Liver (tissue), 9 donors: ENCODE data around the gene SOWAHC. TPM values are rescaled to one million over a fixed set of nuclear protein-coding genes. Genes with fewer than 3 reads are reported as not detected.

Experiments
- DNase-seq: peaks from one replicate; pipeline ENCODE4 v3.0.0-alpha.2; 2017; ENCODE audit warnings: low spot score
- H3K27ac ChIP-seq, 2 donors: one replicate each; pipeline ENCODE4 v1.7.0; 2013; ENCODE audit warnings: inconsistent platforms in 2 of 2, low read length in 2 of 2, control low read depth in 1 of 2, low read depth in 1 of 2, mild to moderate bottlenecking in 1 of 2
- H3K27me3 ChIP-seq, 4 donors: one replicate each; pipeline versions ENCODE4 v1.6.1 to v1.7.0; 2013; ENCODE audit warnings: low read length in 3 of 4, inconsistent platforms in 1 of 4, mild to moderate bottlenecking in 1 of 4, moderate library complexity in 1 of 4; ENCODE audit not compliant: control insufficient read depth in 4 of 4, insufficient read depth in 4 of 4
- H3K36me3 ChIP-seq, 4 donors: one replicate each; pipeline versions ENCODE4 v1.6.1 to v1.7.0; 2013; ENCODE audit warnings: low read length in 3 of 4, mild to moderate bottlenecking in 3 of 4, low read depth in 1 of 4, moderate library complexity in 1 of 4; ENCODE audit not compliant: control insufficient read depth in 4 of 4, insufficient read depth in 3 of 4
- H3K4me1 ChIP-seq, 4 donors: one replicate each; pipeline versions ENCODE4 v1.6.1 to v1.7.0; 2013; ENCODE audit warnings: low read length in 3 of 4, mild to moderate bottlenecking in 3 of 4, moderate library complexity in 1 of 4; ENCODE audit not compliant: control insufficient read depth in 4 of 4, insufficient read depth in 4 of 4
- H3K4me3 ChIP-seq, 3 donors: one replicate each; pipeline versions ENCODE4 v1.6.1 to v1.7.0; 2013; ENCODE audit warnings: low read length in 3 of 3, control low read depth in 1 of 3, low read depth in 1 of 3, mild to moderate bottlenecking in 1 of 3
- H3K9ac ChIP-seq, 2 donors: one replicate each; pipeline ENCODE4 v1.7.0; 2013; ENCODE audit warnings: low read length in 2 of 2, mild to moderate bottlenecking in 2 of 2, moderate library complexity in 2 of 2, control low read depth in 1 of 2, low read depth in 1 of 2
- H3K9me3 ChIP-seq, 4 donors: one replicate each; pipeline versions ENCODE4 v1.6.1 to v1.7.0; 2013; ENCODE audit warnings: low read length in 3 of 4; ENCODE audit not compliant: control insufficient read depth in 4 of 4
- ATF3 ChIP-seq: IDR thresholded peaks from 2 replicates; pipeline ENCODE4 v1.6.1; 2016; ENCODE audit warnings: antibody characterized with exemption
- CTCF ChIP-seq: fragments of 150-350 bp; IDR thresholded peaks from 2 replicates; pipeline ENCODE4 v1.5.1; 2017; ENCODE audit warnings: improper control_type of control experiment, low read depth, low read length; ENCODE audit not compliant: missing input control
- EGR1 ChIP-seq, 2 donors: IDR thresholded peaks; 2 replicates each; pipeline ENCODE4 v1.6.1; 2016 to 2018; ENCODE audit warnings: antibody characterized with exemption in 2 of 2, low read depth in 2 of 2
- FOXA1 ChIP-seq: IDR thresholded peaks from 2 replicates; pipeline ENCODE4 v1.6.1; 2016; ENCODE audit warnings: antibody characterized with exemption
- FOXA2 ChIP-seq: IDR thresholded peaks from 2 replicates; pipeline ENCODE4 v1.6.1; 2016; ENCODE audit warnings: antibody characterized with exemption
- GABPA ChIP-seq, 2 donors: IDR thresholded peaks in 1 of 2; conservative IDR thresholded peaks in 1 of 2; 2 replicates each; pipeline ENCODE4 v1.6.1; 2016; ENCODE audit warnings: antibody characterized with exemption in 2 of 2, mild to moderate bottlenecking in 1 of 2, moderate library complexity in 1 of 2
- HNF4G ChIP-seq: IDR thresholded peaks from 2 replicates; pipeline ENCODE4 v1.6.1; 2016; ENCODE audit warnings: antibody characterized with exemption
- JUND ChIP-seq, 2 donors: IDR thresholded peaks; 2 replicates each; pipeline ENCODE4 v1.6.1; 2016; ENCODE audit warnings: antibody characterized with exemption in 2 of 2
- MAX ChIP-seq: IDR thresholded peaks from 2 replicates; pipeline ENCODE4 v1.6.1; 2016; ENCODE audit warnings: antibody characterized with exemption
- NR2F2 ChIP-seq: IDR thresholded peaks from 2 replicates; pipeline ENCODE4 v1.6.1; 2016; ENCODE audit warnings: antibody characterized with exemption
- RAD21 ChIP-seq, 2 donors: IDR thresholded peaks; 2 replicates each; pipeline ENCODE4 v1.6.1; 2016; ENCODE audit warnings: antibody characterized with exemption in 2 of 2, mild to moderate bottlenecking in 2 of 2
- REST ChIP-seq: IDR thresholded peaks from 2 replicates; pipeline ENCODE4 v1.6.1; 2016; ENCODE audit warnings: antibody characterized with exemption, mild to moderate bottlenecking
- RXRA ChIP-seq, 2 donors: IDR thresholded peaks; 2 replicates each; pipeline ENCODE4 v1.6.1; 2017 to 2018; ENCODE audit warnings: antibody characterized with exemption in 2 of 2, mild to moderate bottlenecking in 1 of 2
- SP1 ChIP-seq: IDR thresholded peaks from 2 replicates; pipeline ENCODE4 v1.6.1; 2018; ENCODE audit warnings: antibody characterized with exemption, mild to moderate bottlenecking
- TAF1 ChIP-seq: conservative IDR thresholded peaks from 2 replicates; pipeline ENCODE4 v1.6.1; 2016; ENCODE audit warnings: antibody characterized with exemption, mild to moderate bottlenecking
- YY1 ChIP-seq: IDR thresholded peaks from 2 replicates; pipeline ENCODE4 v1.6.1; 2016; ENCODE audit warnings: antibody characterized with exemption, mild to moderate bottlenecking
- WGBS: extraction: QIAGEN DNeasy Blood & Tissue Kit; methylation state at CpG from one replicate; pipeline ENCODE4 v1.1.7; 2013; 5-methylcytosine and 5-hydroxymethylcytosine counted together
- polyA plus RNA-seq, 2 donors: library from polyadenylated mRNA; stranded (reverse) in 1 of 2; unstranded in 1 of 2; fragments of 200-250 nt in 1 of 2; fragments of >200 nt in 1 of 2; fragmentation: Nextera tagmentation in 1 of 2; extraction: Ambion mirVana in 1 of 2; gene quantifications; one replicate each; pipeline versions ENCODE4 v1.2.1 to v1.2.3, GENCODE V29; 2013 to 2015
- total RNA-seq, 2 donors: library from RNA; depleted of rRNA; stranded (reverse); fragments of >200 nt; gene quantifications; one replicate each; pipeline ENCODE4 v1.2.3, GENCODE V29; 2014
- donor health status: healthy.
- donor health status: healthy.
- donor health status: healthy.
- donor health status: healthy.
- donor health status: healthy.

SOWAHC gene
- total and polyA plus RNA-seq, 4 donors = 7.0 to 16.9 (median 9.2) TPM

- WGBS = 83% methylated on average over 9 of the region's 9 CpGs
Measured at GRCh38 chr2:109659396-109660045, 45.4 kb downstream of the SOWAHC start.

GRCh38 chr2:109660046-109660860, 46.1 kb downstream of the SOWAHC start:
- TF ChIP-seq MAX (no peak), FOXA1 (no peak), RAD21 (IDR thresholded peaks at IDR 0.05) (no peak), JUND (IDR thresholded peaks at IDR 0.05) (no peak), GABPA (IDR thresholded peaks at IDR 0.05 in 1 of 2, conservative IDR thresholded peaks at IDR 0.05 in 1 of 2) (no peak)
- WGBS = 95% methylated on average over 3 of the region's 3 CpGs
- DNase-seq = no peak

More at GRCh38 chr2:109659396-109660045, 45.4 kb downstream of the SOWAHC start:
- Histone ChIP-seq H3K9ac (no peak overlapping the region), H3K27me3 (no peaks in the 10 kb centered on the region), H3K27ac (no peak overlapping the region), H3K36me3 (no peaks in the 10 kb centered on the region), H3K4me3 (no peak overlapping the region), H3K4me1 (peaks cover 0 to 12% (median 4%) of the 10 kb centered on the region in 4 donors), H3K9me3 (no peaks in the 10 kb centered on the region)
- no peak for TF ChIP-seq FOXA2
- TF ChIP-seq EGR1 (IDR thresholded peaks at IDR 0.05; ENCODE audit: low read depth in 2 of 2) = no peak
- no peak for TF ChIP-seq TAF1
- no peak for TF ChIP-seq CTCF
- no peak for TF ChIP-seq RAD21 (IDR thresholded peaks at IDR 0.05)
- TF ChIP-seq ATF3 = no peak
- DNase-seq = no peak

GRCh38 chr2:109662889-109663288, 48.7 kb downstream of the SOWAHC start:
- no peak for DNase-seq
- no peaks in the 10 kb centered on the region for H3K36me3 ChIP-seq
- no peak overlapping the region for H3K4me3 ChIP-seq
- peak overlapping the region in 1 of 2 donors; percentile 26 for H3K9ac ChIP-seq
- H3K27ac ChIP-seq = peak overlapping the region in 1 of 2 donors; percentile 41
- no peaks in the 10 kb centered on the region for H3K27me3 ChIP-seq
- H3K9me3 ChIP-seq = no peaks in the 10 kb centered on the region
- peaks cover 0 to 12% (median 4%) of the 10 kb centered on the region in 4 donors for H3K4me1 ChIP-seq
- no peak for TF ChIP-seq HNF4G
- TF ChIP-seq MAX = no peak
- TF ChIP-seq FOXA2 = no peak
- no peak for TF ChIP-seq GABPA (IDR thresholded peaks at IDR 0.05 in 1 of 2, conservative IDR thresholded peaks at IDR 0.05 in 1 of 2)
- TF ChIP-seq YY1 = no peak
- no peak for TF ChIP-seq REST
- TF ChIP-seq RAD21 (IDR thresholded peaks at IDR 0.05) = peak; percentile 80 to 85
- peak; percentile 43 for TF ChIP-seq CTCF
- no peak for TF ChIP-seq SP1
- no peak for TF ChIP-seq NR2F2
- peak in 1 of 2 donors; percentile 37 for TF ChIP-seq RXRA (IDR thresholded peaks at IDR 0.05)
- no peak for TF ChIP-seq ATF3
- no peak for TF ChIP-seq EGR1 (IDR thresholded peaks at IDR 0.05; ENCODE audit: low read depth in 2 of 2)
- TF ChIP-seq TAF1 = no peak

More at GRCh38 chr2:109660046-109660860, 46.1 kb downstream of the SOWAHC start:
- no peaks in the 10 kb centered on the region for H3K36me3 ChIP-seq
- H3K9me3 ChIP-seq = no peaks in the 10 kb centered on the region
- no peaks in the 10 kb centered on the region for H3K27me3 ChIP-seq
- H3K4me1 ChIP-seq = peaks cover 0 to 12% (median 4%) of the 10 kb centered on the region in 4 donors
- no peak overlapping the region for H3K27ac ChIP-seq
- H3K4me3 ChIP-seq = no peak overlapping the region
- no peak overlapping the region for H3K9ac ChIP-seq
